SU-DHL-6 (cell line): ENCODE results near the gene HSFY2.
"Not testable (repeated sequence)": the region's sequence is repeated elsewhere in the genome, so short reads cannot be mapped to it uniquely, and the experiment has no call there.

Experiments
- H2AFZ ChIP-seq: fragments of 200-600 bp; sonication (generic); 2 replicates; pipeline ENCODE4 v1.6.1; 2014; ENCODE audit warnings: low read depth, mild to moderate bottlenecking, moderate library complexity, mixed read lengths, antibody characterized with exemption, low read length; ENCODE audit not compliant: severe bottlenecking
- H3F3A ChIP-seq: fragments of 200-600 bp; shearing (Covaris generic); 2 replicates; pipeline ENCODE4 v1.6.0; 2016; ENCODE audit warnings: antibody characterized with exemption, mild to moderate bottlenecking; ENCODE audit not compliant: insufficient read depth
- H3K27ac ChIP-seq: fragments of 200-600 bp; sonication (generic); 2 replicates; pipeline ENCODE4 v1.5.1; 2016; ENCODE audit warnings: low read depth, mild to moderate bottlenecking, low read length, moderate library complexity, mixed read lengths
- H3K27me3 ChIP-seq: fragments of 200-600 bp; sonication (generic), shearing (Covaris generic); 2 replicates; pipeline ENCODE4 v1.6.0; 2014; ENCODE audit warnings: mild to moderate bottlenecking, low read length
- H3K36me3 ChIP-seq: fragments of 200-600 bp; sonication (generic); 2 replicates; pipeline ENCODE4 v1.6.1; 2014; ENCODE audit warnings: mild to moderate bottlenecking, low read length, mixed read lengths
- H3K4me2 ChIP-seq: fragments of 300-600, 200-600 bp; shearing (Covaris generic), sonication (generic); 2 replicates; pipeline ENCODE4 v1.6.0; 2014; ENCODE audit warnings: low read length, low read depth, mild to moderate bottlenecking; ENCODE audit not compliant: poor library complexity, severe bottlenecking
- H3K4me3 ChIP-seq: fragments of 200-600 bp; sonication (generic); 2 replicates; pipeline ENCODE4 v1.5.1; 2014; ENCODE audit warnings: antibody characterized with exemption, low read length, mild to moderate bottlenecking, mixed read lengths; ENCODE audit not compliant: insufficient read depth, poor library complexity, severe bottlenecking
- H3K79me2 ChIP-seq: fragments of 200-600 bp; sonication (generic); 2 replicates; pipeline ENCODE4 v1.6.1; 2014; ENCODE audit warnings: mild to moderate bottlenecking, low read length, moderate library complexity; ENCODE audit not compliant: insufficient read depth
- H3K9ac ChIP-seq: fragments of 200-600 bp; sonication (generic); 2 replicates; pipeline ENCODE4 v1.7.0; 2014; ENCODE audit warnings: mild to moderate bottlenecking, low read length
- H3K9me2 ChIP-seq: fragments of 200-600 bp; sonication (generic); replicated peaks from 2 replicates; pipeline ENCODE4 v1.6.1; 2014; ENCODE audit warnings: low read length; ENCODE audit not compliant: insufficient read depth
- H3K9me3 ChIP-seq: fragments of 200-600 bp; sonication (generic); 2 replicates; pipeline ENCODE4 v1.6.1; 2014; ENCODE audit warnings: low read length, mixed read lengths; ENCODE audit not compliant: insufficient read depth
- H4K20me1 ChIP-seq: fragments of 200-600 bp; sonication (generic); 2 replicates; pipeline ENCODE4 v1.6.1; 2014; ENCODE audit warnings: low read depth, mild to moderate bottlenecking, antibody characterized with exemption, low read length, moderate library complexity, mixed read lengths

Gene HSFY2

GRCh38 chrY:18773635-18774034 is at the start of gene HSFY2:
HSFY2 (minus strand) TSS chrY:18773735; CDS start chrY:18773618, 117 bp downstream.
- not testable (repeated sequence) for H3K27me3 ChIP-seq, H3K4me3 ChIP-seq, H3K9me3 ChIP-seq, H3F3A ChIP-seq, H3K36me3 ChIP-seq, H3K9me2 ChIP-seq, H3K9ac ChIP-seq, H3K27ac ChIP-seq, H3K4me2 ChIP-seq, H4K20me1 ChIP-seq, H2AFZ ChIP-seq, H3K79me2 ChIP-seq

- H3K79me2 ChIP-seq, H4K20me1 ChIP-seq, H3K4me3 ChIP-seq, H3K27ac ChIP-seq, H3K9ac ChIP-seq, H3K9me2 ChIP-seq, H2AFZ ChIP-seq, H3K4me2 ChIP-seq, H3K27me3 ChIP-seq, H3F3A ChIP-seq, H3K9me3 ChIP-seq, H3K36me3 ChIP-seq: not testable (repeated sequence)
Measured at GRCh38 chrY:18815751-18816150, 42.2 kb upstream of the HSFY2 start.

DNA sequence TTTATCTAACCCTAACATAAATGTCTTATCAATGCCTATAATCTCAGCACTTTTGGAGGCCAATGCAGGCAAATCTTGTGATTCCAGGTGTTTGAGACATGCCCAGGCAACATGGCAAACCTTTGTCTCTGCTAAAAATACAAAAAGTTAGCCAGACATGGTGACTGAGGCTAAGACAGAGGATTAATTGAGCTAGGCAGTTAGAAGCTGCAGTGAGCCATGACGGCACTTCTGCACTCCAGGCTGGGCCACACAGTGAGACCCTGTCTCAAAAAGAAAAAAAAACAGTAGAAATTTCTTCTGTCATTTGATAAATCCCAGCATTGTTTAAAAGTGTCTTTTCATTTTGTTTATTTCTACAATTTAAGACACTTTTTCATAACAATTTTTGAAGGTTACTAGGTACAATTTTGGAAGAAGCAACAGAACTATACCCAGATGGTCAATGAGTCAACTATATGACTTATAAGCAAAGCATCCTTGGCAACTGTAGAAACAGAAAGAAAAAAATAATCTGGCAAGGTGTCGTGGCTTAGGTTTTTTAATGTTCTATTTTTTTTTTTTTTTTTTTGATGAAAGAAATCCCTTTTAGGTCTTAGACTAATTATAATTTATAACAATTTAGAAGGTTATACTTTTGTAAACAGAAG is 15.3 kb upstream of the HSFY2 start:
- not testable (repeated sequence) for H3K9me3 ChIP-seq, H3K36me3 ChIP-seq, H3K4me2 ChIP-seq, H2AFZ ChIP-seq, H4K20me1 ChIP-seq, H3K9me2 ChIP-seq, H3K27ac ChIP-seq, H3K4me3 ChIP-seq, H3K79me2 ChIP-seq, H3K9ac ChIP-seq, H3K27me3 ChIP-seq, H3F3A ChIP-seq

- H3K27me3 ChIP-seq, H3K4me3 ChIP-seq, H3K9me3 ChIP-seq, H3K9me2 ChIP-seq, H3K9ac ChIP-seq, H3K4me2 ChIP-seq, H3K36me3 ChIP-seq, H3K27ac ChIP-seq, H3F3A ChIP-seq, H4K20me1 ChIP-seq, H3K79me2 ChIP-seq, H2AFZ ChIP-seq: not testable (repeated sequence)
Measured at GRCh38 chrY:18754077-18754476, 19.5 kb downstream of the HSFY2 start.

GRCh38 chrY:18753133-18753815 is 20.3 kb downstream of the HSFY2 start:
- not testable (repeated sequence) for H3K36me3 ChIP-seq, H3F3A ChIP-seq, H2AFZ ChIP-seq, H3K9me3 ChIP-seq, H3K27me3 ChIP-seq, H3K4me2 ChIP-seq, H3K27ac ChIP-seq, H3K9ac ChIP-seq, H3K4me3 ChIP-seq, H3K9me2 ChIP-seq, H3K79me2 ChIP-seq, H4K20me1 ChIP-seq

- H3F3A ChIP-seq, H3K79me2 ChIP-seq, H3K9ac ChIP-seq, H3K4me3 ChIP-seq, H3K27ac ChIP-seq, H3K27me3 ChIP-seq, H3K4me2 ChIP-seq, H3K36me3 ChIP-seq, H3K9me3 ChIP-seq, H4K20me1 ChIP-seq, H2AFZ ChIP-seq, H3K9me2 ChIP-seq: not testable (repeated sequence)
Measured at GRCh38 chrY:18723714-18724113, 49.8 kb downstream of the HSFY2 start.
